HCT116 (cell line): ENCODE data around the gene FAM47E. TPM values are rescaled to one million over a fixed set of nuclear protein-coding genes. Genes with fewer than 3 reads are reported as not detected.

Experiments used
- ATAC-seq: fragments of 200-7000 bp; cut with Tn5 transposase; 2 replicates; pipeline ENCODE4 v1.9.1; 2020; ENCODE audit warnings: mild to moderate bottlenecking, moderate library complexity
- BruUV-seq: library from RNA; stranded (reverse); fragments of 400-500 nt; replicated peaks from 2 replicates; lab custom pipeline; 2021; lab: Mats Ljungman, UMichigan
- CTCF ChIA-PET: fragments of 300-600 bp; sonication (Branson Sonifier 250); formaldehyde crosslinking; loops from one replicate; lab custom pipeline; 2021; ENCODE audit warnings: antibody characterized with exemption; lab: Charles Lee
- POLR2A ChIA-PET: fragments of 300-600, 350-600 bp; sonication (Branson Sonifier 250); formaldehyde crosslinking; loops from one replicate; lab custom pipeline; 2021; ENCODE audit warnings: antibody characterized with exemption; lab: Charles Lee
- RAD21 ChIA-PET, 2 experiments: fragments of 300-600 bp; sonication (Branson Sonifier 250); formaldehyde crosslinking; loops; one replicate each; lab custom pipeline; 2023; ENCODE audit warnings: low total read pairs in 2 of 2; ENCODE audit not compliant: uncharacterized antibody in 2 of 2, unreplicated experiment in 2 of 2, low non-redundant PET in 1 of 2; lab: Charles Lee
- DNase-seq: peaks from one replicate; pipeline ENCODE4 v3.0.0-alpha.2; 2010; ENCODE audit warnings: low read depth, low spot score
- H2AFZ ChIP-seq: fragments of 200-600 bp; shearing (Covaris generic), sonication (generic); 2 replicates; pipeline ENCODE4 v1.6.1; 2017; ENCODE audit warnings: low read depth, mixed run types, mixed read lengths, antibody characterized with exemption, low read length; ENCODE audit not compliant: poor library complexity, severe bottlenecking
- H3K27ac ChIP-seq: 2 replicates; pipeline ENCODE4 v1.5.1; 2012; ENCODE audit warnings: low read depth, low read length
- H3K27me3 ChIP-seq: fragments of 200-600 bp; sonication (generic); 2 replicates; pipeline ENCODE4 v1.6.1; 2016; ENCODE audit warnings: mixed run types, low read length, mixed read lengths; ENCODE audit not compliant: insufficient read depth
- H3K36me3 ChIP-seq, 2 experiments: fragments of 200-500 bp in 1 of 2; fragments of 200-600 bp in 1 of 2; sonication (Bioruptor generic) in 1 of 2; sonication (generic) in 1 of 2; 2 replicates each; pipeline versions ENCODE4 v1.5.1 to v1.6.1; 2014 to 2016; ENCODE audit warnings: low read length in 2 of 2, inconsistent platforms in 1 of 2, mixed read lengths in 1 of 2, mixed run types in 1 of 2; ENCODE audit not compliant: insufficient read depth in 2 of 2, control insufficient read depth in 1 of 2
- H3K4me1 ChIP-seq, 2 experiments: fragments of 200-600 bp in 1 of 2; sonication (generic) in 1 of 2; 2 replicates each; pipeline versions ENCODE4 v1.5.1 to v1.6.1; 2012 to 2017; ENCODE audit warnings: low read length in 2 of 2, inconsistent platforms in 1 of 2, mild to moderate bottlenecking in 1 of 2, mixed read lengths in 1 of 2, mixed run types in 1 of 2, moderate library complexity in 1 of 2; ENCODE audit not compliant: insufficient read depth in 2 of 2, control insufficient read depth in 1 of 2
- H3K4me2 ChIP-seq: fragments of 200-600 bp; sonication (generic); 2 replicates; pipeline ENCODE4 v1.6.1; 2017; ENCODE audit warnings: mixed run types, low read length, mixed read lengths
- H3K4me3 ChIP-seq, 2 experiments: fragments of 200-600 bp in 1 of 2; sonication (generic) in 1 of 2; replicated peaks in 1 of 2; 2 replicates each; pipeline ENCODE4 v1.5.1; 2011 to 2016; ENCODE audit warnings: low read length in 2 of 2, control low read depth in 1 of 2, low read depth in 1 of 2, mild to moderate bottlenecking in 1 of 2, mixed read lengths in 1 of 2, mixed run types in 1 of 2
- H3K79me2 ChIP-seq: fragments of 200-600 bp; sonication (generic); 2 replicates; pipeline ENCODE4 v1.6.1; 2017; ENCODE audit warnings: mild to moderate bottlenecking, mixed run types, low read length, moderate library complexity, mixed read lengths; ENCODE audit not compliant: insufficient read depth
- H3K9ac ChIP-seq: fragments of 200-600 bp; sonication (generic); 2 replicates; pipeline ENCODE4 v1.6.1; 2016; ENCODE audit warnings: low read length, mixed read lengths
- H3K9me2 ChIP-seq: fragments of 200-600 bp; sonication (generic), shearing (Covaris generic); 2 replicates; pipeline ENCODE4 v1.6.1; 2017; ENCODE audit warnings: mixed run types, mild to moderate bottlenecking, moderate library complexity; ENCODE audit not compliant: insufficient read depth
- H3K9me3 ChIP-seq, 2 experiments: fragments of 200-500 bp in 1 of 2; fragments of 200-600 bp in 1 of 2; sonication (Bioruptor generic) in 1 of 2; sonication (generic) in 1 of 2; 2 replicates each; pipeline ENCODE4 v1.6.1; 2014 to 2017; ENCODE audit warnings: low read length in 2 of 2, mixed read lengths in 2 of 2, inconsistent platforms in 1 of 2, low read depth in 1 of 2, mild to moderate bottlenecking in 1 of 2, mixed run types in 1 of 2, moderate library complexity in 1 of 2; ENCODE audit not compliant: control insufficient read depth in 1 of 2, insufficient read depth in 1 of 2
- H4K20me1 ChIP-seq: fragments of 200-600 bp; sonication (generic), shearing (Covaris generic); 2 replicates; pipeline ENCODE4 v1.6.1; 2017; ENCODE audit warnings: mixed run types, mild to moderate bottlenecking, moderate library complexity; ENCODE audit not compliant: insufficient read depth
- EGR1 ChIP-seq: IDR thresholded peaks from 2 replicates; pipeline ENCODE4 v1.6.1; 2012; ENCODE audit warnings: low read depth
- ELF1 ChIP-seq: IDR thresholded peaks from 2 replicates; pipeline ENCODE4 v1.6.1; 2012; ENCODE audit warnings: low read depth, borderline replicate concordance
- EZH2 ChIP-seq: fragments of 200-600 bp; sonication (generic); IDR thresholded peaks from 2 replicates; pipeline ENCODE4 v1.6.1; 2017; ENCODE audit warnings: antibody characterized with exemption, mixed run types
- EZH2phosphoT487 ChIP-seq: fragments of 200-600 bp; IDR thresholded peaks from 2 replicates; pipeline ENCODE4 v1.6.1; 2018; ENCODE audit warnings: antibody characterized with exemption, borderline replicate concordance
- JUND ChIP-seq: IDR thresholded peaks from 2 replicates; pipeline ENCODE4 v1.6.1; 2012
- MAX ChIP-seq: IDR thresholded peaks from 2 replicates; pipeline ENCODE4 v1.6.1; 2012
- RAD21 ChIP-seq: IDR thresholded peaks from 2 replicates; pipeline ENCODE4 v1.6.1; 2012; ENCODE audit warnings: low read depth, mild to moderate bottlenecking
- SRF ChIP-seq: IDR thresholded peaks from 2 replicates; pipeline ENCODE4 v1.6.1; 2012; ENCODE audit warnings: low read depth
- TCF7L2 ChIP-seq: IDR thresholded peaks from 2 replicates; pipeline ENCODE4 v1.7.0; 2011; ENCODE audit warnings: borderline replicate concordance, inconsistent platforms; ENCODE audit not compliant: insufficient read depth, insufficient read length; ENCODE audit errors: extremely low read depth
- ZBTB33 ChIP-seq: IDR thresholded peaks from 2 replicates; pipeline ENCODE4 v1.6.1; 2011; ENCODE audit warnings: mild to moderate bottlenecking, low read length, moderate library complexity; ENCODE audit not compliant: insufficient replicate concordance; ENCODE audit errors: extremely low read depth
- intact Hi-C: fragments of 100-400 bp; cut with micrococcal nuclease; formaldehyde crosslinking; loops from 2 replicates; pipeline ENCODE4 v1.10.0; 2022
- total RNA-seq: library from RNA; stranded (reverse); gene quantifications from one replicate; pipeline ENCODE4 v1.2.1, GENCODE V29; 2021; ENCODE audit not compliant: unreplicated experiment
- TF ChIP-seq, protein P1 (sequence below): IDR thresholded peaks from 2 replicates; pipeline ENCODE4 v1.6.1; 2012; ENCODE audit warnings: low read depth
- TF ChIP-seq, protein P2 (sequence below): IDR thresholded peaks from 2 replicates; pipeline ENCODE4 v1.6.1; 2012

FAM47E gene
- total RNA-seq, 1 experiment from 2014 or later = 0.91 TPM

GRCh38 chr4:76265631-76266218, 14.2 kb downstream of the FAM47E start:
- no peaks in the 10 kb centered on the region for H3K9me2 ChIP-seq
- no peak for TF ChIP-seq ELF1
- TF ChIP-seq JUND = no peak
- TF ChIP-seq EZH2phosphoT487 = no peak
- no peak for TF ChIP-seq RAD21
- no peak for TF ChIP-seq ZBTB33
- no peak for TF ChIP-seq MAX
- no peak for TF ChIP-seq EGR1
- TF ChIP-seq SRF = no peak
- no peak for TF ChIP-seq EZH2
- TF ChIP-seq, protein P1, sequence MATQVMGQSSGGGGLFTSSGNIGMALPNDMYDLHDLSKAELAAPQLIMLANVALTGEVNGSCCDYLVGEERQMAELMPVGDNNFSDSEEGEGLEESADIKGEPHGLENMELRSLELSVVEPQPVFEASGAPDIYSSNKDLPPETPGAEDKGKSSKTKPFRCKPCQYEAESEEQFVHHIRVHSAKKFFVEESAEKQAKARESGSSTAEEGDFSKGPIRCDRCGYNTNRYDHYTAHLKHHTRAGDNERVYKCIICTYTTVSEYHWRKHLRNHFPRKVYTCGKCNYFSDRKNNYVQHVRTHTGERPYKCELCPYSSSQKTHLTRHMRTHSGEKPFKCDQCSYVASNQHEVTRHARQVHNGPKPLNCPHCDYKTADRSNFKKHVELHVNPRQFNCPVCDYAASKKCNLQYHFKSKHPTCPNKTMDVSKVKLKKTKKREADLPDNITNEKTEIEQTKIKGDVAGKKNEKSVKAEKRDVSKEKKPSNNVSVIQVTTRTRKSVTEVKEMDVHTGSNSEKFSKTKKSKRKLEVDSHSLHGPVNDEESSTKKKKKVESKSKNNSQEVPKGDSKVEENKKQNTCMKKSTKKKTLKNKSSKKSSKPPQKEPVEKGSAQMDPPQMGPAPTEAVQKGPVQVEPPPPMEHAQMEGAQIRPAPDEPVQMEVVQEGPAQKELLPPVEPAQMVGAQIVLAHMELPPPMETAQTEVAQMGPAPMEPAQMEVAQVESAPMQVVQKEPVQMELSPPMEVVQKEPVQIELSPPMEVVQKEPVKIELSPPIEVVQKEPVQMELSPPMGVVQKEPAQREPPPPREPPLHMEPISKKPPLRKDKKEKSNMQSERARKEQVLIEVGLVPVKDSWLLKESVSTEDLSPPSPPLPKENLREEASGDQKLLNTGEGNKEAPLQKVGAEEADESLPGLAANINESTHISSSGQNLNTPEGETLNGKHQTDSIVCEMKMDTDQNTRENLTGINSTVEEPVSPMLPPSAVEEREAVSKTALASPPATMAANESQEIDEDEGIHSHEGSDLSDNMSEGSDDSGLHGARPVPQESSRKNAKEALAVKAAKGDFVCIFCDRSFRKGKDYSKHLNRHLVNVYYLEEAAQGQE = no peak
- TF ChIP-seq TCF7L2 = no peak
- TF ChIP-seq, protein P2, sequence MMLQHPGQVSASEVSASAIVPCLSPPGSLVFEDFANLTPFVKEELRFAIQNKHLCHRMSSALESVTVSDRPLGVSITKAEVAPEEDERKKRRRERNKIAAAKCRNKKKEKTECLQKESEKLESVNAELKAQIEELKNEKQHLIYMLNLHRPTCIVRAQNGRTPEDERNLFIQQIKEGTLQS = no peak
- H3K27me3 ChIP-seq = no peaks in the 10 kb centered on the region
- no peaks in the 10 kb centered on the region for H3K36me3 ChIP-seq
- no peak overlapping the region for H3K4me2 ChIP-seq
- POLR2A ChIA-PET = no interaction called here
- RAD21 ChIA-PET = no interaction called here
- CTCF ChIA-PET = no interaction called here
- intact Hi-C loops = no loop called here
- H3K9ac ChIP-seq = no peak overlapping the region
- H3K4me1 ChIP-seq = no peaks in the 10 kb centered on the region
- H3K9me3 ChIP-seq = no peaks in the 10 kb centered on the region
- ATAC-seq (no peak), DNase-seq (no peak)
- H2AFZ ChIP-seq = no peak overlapping the region
- no peaks in the 10 kb centered on the region for H4K20me1 ChIP-seq
- BruUV-seq = no TSS peak
- no peaks in the 10 kb centered on the region for H3K79me2 ChIP-seq
- no peak overlapping the region for H3K27ac ChIP-seq
- no peak overlapping the region for H3K4me3 ChIP-seq
